Endodermal cell (in vitro differentiated cells): ENCODE data around the gene TNFSF8. TPM values are rescaled to one million over a fixed set of nuclear protein-coding genes. Genes with fewer than 3 reads are reported as not detected.

Experiments used
- DNase-seq: peaks from one replicate; pipeline ENCODE4 v3.0.0-alpha.2; 2017
- H3K27ac ChIP-seq: 2 replicates; pipeline ENCODE4 v1.5.1; 2013; ENCODE audit warnings: mild to moderate bottlenecking, low read depth, low read length, moderate library complexity
- H3K27me3 ChIP-seq: 2 replicates; pipeline ENCODE4 v1.6.1; 2013; ENCODE audit warnings: mild to moderate bottlenecking, low read length, moderate library complexity; ENCODE audit not compliant: insufficient read depth, control insufficient read depth, poor library complexity, severe bottlenecking
- H3K36me3 ChIP-seq: 2 replicates; pipeline ENCODE4 v1.7.0; 2013; ENCODE audit warnings: mild to moderate bottlenecking, low read length, moderate library complexity; ENCODE audit not compliant: control insufficient read depth, insufficient read depth
- H3K4me1 ChIP-seq: one replicate; pipeline ENCODE4 v1.7.0; 2013; ENCODE audit warnings: low read length; ENCODE audit not compliant: control insufficient read depth, insufficient read depth
- H3K4me3 ChIP-seq: 2 replicates; pipeline ENCODE4 v1.5.1; 2013; ENCODE audit warnings: mild to moderate bottlenecking, low read length, moderate library complexity
- H3K9ac ChIP-seq: 2 replicates; pipeline ENCODE4 v1.6.1; 2013; ENCODE audit warnings: mild to moderate bottlenecking, low read length, moderate library complexity; ENCODE audit not compliant: poor library complexity, severe bottlenecking; ENCODE audit errors: extremely low read depth
- H3K9me3 ChIP-seq: 2 replicates; pipeline ENCODE4 v1.6.1; 2013; ENCODE audit warnings: mild to moderate bottlenecking, low read length, moderate library complexity; ENCODE audit not compliant: control insufficient read depth
- H3K27ac Mint-ChIP-seq: 2 replicates; pipeline ENCODE4 v1.8.0; 2020; ENCODE audit warnings: mixed read lengths
- H3K27me3 Mint-ChIP-seq: 2 replicates; pipeline ENCODE4 v1.8.0; 2021; ENCODE audit warnings: mild to moderate bottlenecking, mixed read lengths; ENCODE audit not compliant: insufficient read depth
- H3K36me3 Mint-ChIP-seq: 2 replicates; pipeline ENCODE4 v1.8.0; 2020; ENCODE audit warnings: low read depth, mixed read lengths
- H3K4me1 Mint-ChIP-seq: 2 replicates; pipeline ENCODE4 v1.8.0; 2020; ENCODE audit warnings: mixed read lengths
- H3K4me3 Mint-ChIP-seq: 2 replicates; pipeline ENCODE4 v1.8.0; 2020; ENCODE audit warnings: mild to moderate bottlenecking, moderate library complexity, mixed read lengths
- H3K9me3 Mint-ChIP-seq: 2 replicates; pipeline ENCODE4 v1.8.0; 2020; ENCODE audit warnings: mild to moderate bottlenecking, mixed read lengths
- WGBS, 2 experiments: methylation state at CpG; one replicate each; pipeline versions ENCODE4 v1.1.5 to v1.1.7; 2013; ENCODE audit warnings: missing lambda C conversion rate in 2 of 2, mixed read lengths in 1 of 2; ENCODE audit not compliant: insufficient coverage in 1 of 2, insufficient read length in 1 of 2; 5-methylcytosine and 5-hydroxymethylcytosine counted together
- total RNA-seq, 2 donors: library from RNA; stranded (reverse); fragmentation: NEBNext Ultra II Directional in 1 of 2; extraction: Animal tissue kit (Norgen Biotek cat#: 25700) in 1 of 2; gene quantifications; 2 replicates in 1 of 2; 3 replicates in 1 of 2; pipeline ENCODE4 v1.2.1, GENCODE V29; 2021
- TF ChIP-seq, protein P1 (sequence below): fragments of 200-600 bp; sonication (generic); conservative IDR thresholded peaks from 2 replicates; pipeline ENCODE4 v1.5.0; 2021; ENCODE audit warnings: antibody characterized with exemption, mild to moderate bottlenecking

The TNFSF8 gene
- total RNA-seq, 2 donors from 2014 or later: not detected

DNA sequence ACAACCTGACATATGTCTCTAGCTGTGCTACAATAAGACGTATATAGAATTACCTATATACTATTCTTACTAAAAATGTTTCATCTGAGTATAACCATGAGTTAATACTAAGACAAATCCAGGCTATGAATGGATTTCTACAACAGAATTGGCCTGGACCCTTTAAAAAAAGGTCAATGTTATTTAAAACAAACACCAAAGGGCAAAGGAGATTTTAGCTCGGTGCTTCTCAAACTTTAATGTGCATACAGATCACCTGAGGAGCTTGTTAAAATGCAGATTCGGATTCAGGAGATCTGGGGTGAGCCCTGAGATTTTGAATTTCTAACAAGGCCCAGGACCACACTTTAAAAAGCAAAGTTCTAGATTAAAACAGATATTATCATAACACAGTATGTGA lies 6.5 kb downstream of the TNFSF8 start:
- Histone ChIP-seq H3K27ac (no peak overlapping the region), H3K9ac (no peak overlapping the region), H3K4me1 (peaks cover under 1% of the 10 kb centered on the region), H3K4me3 (no peak overlapping the region), H3K36me3 (no peaks in the 10 kb centered on the region), H3K9me3 (no peaks in the 10 kb centered on the region), H3K27me3 (peaks cover 73% of the 10 kb centered on the region)
- no peak overlapping the region for H3K4me3 Mint-ChIP-seq
- no peaks in the 10 kb centered on the region for H3K36me3 Mint-ChIP-seq
- TF ChIP-seq, protein P1, sequence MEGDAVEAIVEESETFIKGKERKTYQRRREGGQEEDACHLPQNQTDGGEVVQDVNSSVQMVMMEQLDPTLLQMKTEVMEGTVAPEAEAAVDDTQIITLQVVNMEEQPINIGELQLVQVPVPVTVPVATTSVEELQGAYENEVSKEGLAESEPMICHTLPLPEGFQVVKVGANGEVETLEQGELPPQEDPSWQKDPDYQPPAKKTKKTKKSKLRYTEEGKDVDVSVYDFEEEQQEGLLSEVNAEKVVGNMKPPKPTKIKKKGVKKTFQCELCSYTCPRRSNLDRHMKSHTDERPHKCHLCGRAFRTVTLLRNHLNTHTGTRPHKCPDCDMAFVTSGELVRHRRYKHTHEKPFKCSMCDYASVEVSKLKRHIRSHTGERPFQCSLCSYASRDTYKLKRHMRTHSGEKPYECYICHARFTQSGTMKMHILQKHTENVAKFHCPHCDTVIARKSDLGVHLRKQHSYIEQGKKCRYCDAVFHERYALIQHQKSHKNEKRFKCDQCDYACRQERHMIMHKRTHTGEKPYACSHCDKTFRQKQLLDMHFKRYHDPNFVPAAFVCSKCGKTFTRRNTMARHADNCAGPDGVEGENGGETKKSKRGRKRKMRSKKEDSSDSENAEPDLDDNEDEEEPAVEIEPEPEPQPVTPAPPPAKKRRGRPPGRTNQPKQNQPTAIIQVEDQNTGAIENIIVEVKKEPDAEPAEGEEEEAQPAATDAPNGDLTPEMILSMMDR: no peak
- H3K27ac Mint-ChIP-seq: no peak overlapping the region
- no peak for DNase-seq
- 53 to 57% methylated on average over 1 to 3 of the region's 3 CpGs for WGBS, 2 experiments
- H3K9me3 Mint-ChIP-seq: no peaks in the 10 kb centered on the region
- H3K4me1 Mint-ChIP-seq: peaks cover 38% of the 10 kb centered on the region
- H3K27me3 Mint-ChIP-seq: peaks cover 92% of the 10 kb centered on the region

DNA sequence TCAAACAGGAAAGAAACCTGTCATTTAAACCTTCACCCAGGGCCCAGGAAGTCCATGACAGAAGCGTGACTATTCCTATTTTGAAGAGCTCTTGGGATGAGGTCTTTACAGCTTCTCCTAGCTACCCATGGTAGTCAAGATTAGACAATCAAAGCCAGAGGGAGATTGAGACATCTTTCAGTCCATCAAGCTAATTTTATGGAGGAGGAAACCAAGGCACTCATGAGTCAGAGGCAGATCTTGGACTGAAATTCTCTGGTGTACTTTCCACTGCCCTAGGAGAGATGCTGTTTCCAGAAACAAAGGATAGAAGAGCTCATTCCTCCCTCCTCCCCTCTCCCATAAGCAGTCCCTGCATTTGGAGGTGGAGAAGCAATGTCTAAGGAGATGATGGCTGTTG lies 9.2 kb downstream of the TNFSF8 start:
- Mint-ChIP-seq H3K4me1 (peaks cover 24% of the 10 kb centered on the region), H3K4me3 (no peak overlapping the region), H3K9me3 (no peaks in the 10 kb centered on the region), H3K27ac (no peak overlapping the region), H3K27me3 (peaks cover 94% of the 10 kb centered on the region), H3K36me3 (no peaks in the 10 kb centered on the region)
- Histone ChIP-seq H3K9me3 (no peaks in the 10 kb centered on the region), H3K9ac (no peak overlapping the region), H3K36me3 (no peaks in the 10 kb centered on the region), H3K4me3 (no peak overlapping the region), H3K27me3 (peaks cover 64% of the 10 kb centered on the region), H3K4me1 (no peaks in the 10 kb centered on the region), H3K27ac (no peak overlapping the region)
- no peak for DNase-seq
- WGBS, 2 experiments: 96 to 100% methylated on average over 1 of the region's 1 CpG
- TF ChIP-seq, protein P1: no peak

DNA sequence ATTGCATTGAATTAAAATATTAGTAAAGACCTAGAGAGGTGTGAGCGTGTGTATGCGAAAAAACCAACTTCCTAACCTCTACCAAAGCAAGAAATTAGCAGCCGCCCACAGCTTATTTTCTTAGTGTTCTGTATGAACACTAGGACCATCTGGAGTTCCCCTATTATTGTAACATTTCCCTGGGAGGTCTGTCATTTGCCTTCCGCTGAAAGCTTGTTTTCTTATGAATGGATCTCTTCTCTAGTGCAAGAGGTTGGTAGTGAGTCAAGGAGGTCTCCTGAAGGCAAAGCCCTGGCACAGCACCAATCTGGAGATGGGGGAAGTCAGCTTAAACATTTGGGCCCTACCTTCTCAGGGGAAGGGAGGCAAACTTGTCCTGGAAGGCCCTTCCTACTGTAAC lies 10.8 kb downstream of the TNFSF8 start:
- H3K9me3 Mint-ChIP-seq: no peaks in the 10 kb centered on the region
- Histone ChIP-seq H3K9me3 (no peaks in the 10 kb centered on the region), H3K4me1 (peaks cover 4% of the 10 kb centered on the region), H3K4me3 (no peak overlapping the region), H3K9ac (no peak overlapping the region), H3K36me3 (no peaks in the 10 kb centered on the region), H3K27ac (no peak overlapping the region), H3K27me3 (peaks cover 56% of the 10 kb centered on the region)
- H3K27ac Mint-ChIP-seq: no peak overlapping the region
- TF ChIP-seq, protein P1: no peak
- H3K27me3 Mint-ChIP-seq: peaks cover 95% of the 10 kb centered on the region
- H3K36me3 Mint-ChIP-seq: no peaks in the 10 kb centered on the region
- H3K4me1 Mint-ChIP-seq: peaks cover 15% of the 10 kb centered on the region
- no peak overlapping the region for H3K4me3 Mint-ChIP-seq
- 92 to 100% methylated on average over 1 to 4 of the region's 4 CpGs for WGBS, 2 experiments
- DNase-seq: no peak
